ENCODE results near the gene MCUB.
"Not testable (repeated sequence)": the region's sequence is repeated elsewhere in the genome, so short reads cannot be mapped to it uniquely, and the experiment has no call there.

MCUB gene

GRCh38 chr4:109579997-109580396 is 20.0 kb downstream of the MCUB start:
- DNase-seq: not testable (repeated sequence)

GRCh38 chr4:109588176-109588575 is 28.1 kb downstream of the MCUB start:
- peak; percentile 13 for DNase-seq

- no peak for DNase-seq
Observed at GRCh38 chr4:109589119-109589518, 29.1 kb downstream of the MCUB start.

GRCh38 chr4:109589605-109590004 is 29.6 kb downstream of the MCUB start:
- DNase-seq: no peak

GRCh38 chr4:109590905-109591304 is 30.9 kb downstream of the MCUB start:
- no peak for DNase-seq

GRCh38 chr4:109592367-109592766 is 32.3 kb downstream of the MCUB start:
- DNase-seq: no peak

GRCh38 chr4:109595123-109595522 is 35.1 kb downstream of the MCUB start:
- not testable (repeated sequence) for DNase-seq

- not testable (repeated sequence) for DNase-seq
Observed at GRCh38 chr4:109596420-109597085, 36.5 kb downstream of the MCUB start.

- DNase-seq: no peak
Observed at GRCh38 chr4:109599046-109599652, 39.1 kb downstream of the MCUB start.

GRCh38 chr4:109600431-109600830 is 40.4 kb downstream of the MCUB start:
- DNase-seq: no peak

GRCh38 chr4:109601336-109601735 is 41.3 kb downstream of the MCUB start:
- no peak for DNase-seq

- no peak for DNase-seq
Observed at GRCh38 chr4:109607976-109608375, 47.9 kb downstream of the MCUB start.

GRCh38 chr4:109608879-109609278 is 48.8 kb downstream of the MCUB start:
- DNase-seq: no peak

- no peak for DNase-seq
Observed at GRCh38 chr4:109609431-109609830, 49.4 kb downstream of the MCUB start.

- no peak for DNase-seq
Observed at GRCh38 chr4:109610489-109610888, 50.4 kb downstream of the MCUB start.

- DNase-seq: no peak
Observed at GRCh38 chr4:109611045-109611646, 51.1 kb downstream of the MCUB start.

- DNase-seq: no peak
Observed at GRCh38 chr4:109614015-109614414, 54.0 kb downstream of the MCUB start.

GRCh38 chr4:109614466-109614865 is 54.4 kb downstream of the MCUB start:
- no peak for DNase-seq

- DNase-seq: no peak
Observed at GRCh38 chr4:109615742-109616141, 55.7 kb downstream of the MCUB start.

GRCh38 chr4:109616243-109616642 is 56.2 kb downstream of the MCUB start:
- DNase-seq: no peak

GRCh38 chr4:109622626-109623025 is 62.6 kb downstream of the MCUB start:
- DNase-seq: no peak

- no peak for DNase-seq
Observed at GRCh38 chr4:109624536-109624935, 64.5 kb downstream of the MCUB start.

GRCh38 chr4:109627361-109627760 is 67.3 kb downstream of the MCUB start:
- no peak for DNase-seq

- DNase-seq: no peak
Observed at GRCh38 chr4:109629775-109630174, 69.7 kb downstream of the MCUB start.
